ENCODE results near the gene ANAPC15.
A peak's percentile ranks its signal among the peaks of the same experiment; 100 is the strongest.
"Not testable (repeated sequence)": the region's sequence is repeated elsewhere in the genome, so short reads cannot be mapped to it uniquely, and the experiment has no call there.

ANAPC15 gene

GRCh38 chr11:72112143-72112977 lies at the start of gene ANAPC15:
ANAPC15 (minus strand) TSS chr11:72112695; CDS start chr11:72111276, 1,419 bp downstream.
- peak; percentile 65 for DNase-seq

GRCh38 chr11:72160319-72160718 lies 47.8 kb upstream of the ANAPC15 start:
- no peak for DNase-seq

GRCh38 chr11:72157131-72157530 lies 44.6 kb upstream of the ANAPC15 start:
- DNase-seq: no peak

- DNase-seq: no peak
Measured at GRCh38 chr11:72155751-72156150, 43.3 kb upstream of the ANAPC15 start.

- DNase-seq: no peak
Measured at GRCh38 chr11:72154816-72155215, 42.3 kb upstream of the ANAPC15 start.

- DNase-seq: not testable (repeated sequence)
Measured at GRCh38 chr11:72153874-72154273, 41.4 kb upstream of the ANAPC15 start.

- no peak for DNase-seq
Measured at GRCh38 chr11:72150882-72151281, 38.4 kb upstream of the ANAPC15 start.

GRCh38 chr11:72146625-72147024 lies 34.1 kb upstream of the ANAPC15 start:
- no peak for DNase-seq

- no peak for DNase-seq
Measured at GRCh38 chr11:72144807-72145565, 32.5 kb upstream of the ANAPC15 start.

- DNase-seq: not testable (repeated sequence)
Measured at GRCh38 chr11:72142543-72142942, 30.0 kb upstream of the ANAPC15 start.

GRCh38 chr11:72142086-72142485 lies 29.6 kb upstream of the ANAPC15 start:
- not testable (repeated sequence) for DNase-seq

GRCh38 chr11:72141066-72141465 lies 28.6 kb upstream of the ANAPC15 start:
- no peak for DNase-seq

- no peak for DNase-seq
Measured at GRCh38 chr11:72140661-72141060, 28.2 kb upstream of the ANAPC15 start.

- no peak for DNase-seq
Measured at GRCh38 chr11:72139500-72139899, 27.0 kb upstream of the ANAPC15 start.

GRCh38 chr11:72138821-72139390 lies 26.4 kb upstream of the ANAPC15 start:
- DNase-seq: no peak

GRCh38 chr11:72136684-72137262 lies 24.3 kb upstream of the ANAPC15 start:
- no peak for DNase-seq

- DNase-seq: no peak
Measured at GRCh38 chr11:72135891-72136683, 23.6 kb upstream of the ANAPC15 start.

GRCh38 chr11:72135473-72135872 lies 23.0 kb upstream of the ANAPC15 start, which contains the start of gene FOLR3:
FOLR3 (plus strand) TSS chr11:72135725; CDS start chr11:72135953, 228 bp downstream.
- DNase-seq: not testable (repeated sequence)

GRCh38 chr11:72132646-72133045 lies 20.2 kb upstream of the ANAPC15 start:
- no peak for DNase-seq

GRCh38 chr11:72129381-72129780 lies 16.9 kb upstream of the ANAPC15 start:
- no peak for DNase-seq

- DNase-seq: no peak
Measured at GRCh38 chr11:72127923-72128322, 15.4 kb upstream of the ANAPC15 start.

GRCh38 chr11:72125956-72126355 lies 13.5 kb upstream of the ANAPC15 start:
- no peak for DNase-seq

All from 8988T (cell line).